NCI-H1436 (cell line): ENCODE data around the gene ZSWIM4.
A peak's percentile ranks its signal among the peaks of the same experiment; 100 is the strongest.

Source experiments
- DNase-seq: peaks from one replicate; lab custom pipeline; 2025; lab: John Stamatoyannopoulos, UW

The ZSWIM4 gene

GRCh38 chr19:13834244-13835069 is 39.2 kb downstream of the ZSWIM4 start:
- no peak for DNase-seq

- DNase-seq = no peak
These were observed 40.8 kb downstream of the ZSWIM4 start for GRCh38 chr19:13835791-13836723.

- DNase-seq = no peak
These were observed 43.3 kb downstream of the ZSWIM4 start for GRCh38 chr19:13838435-13839129.

GRCh38 chr19:13839130-13839937 is 44.1 kb downstream of the ZSWIM4 start:
- DNase-seq = no peak

GRCh38 chr19:13839938-13840304 is 44.7 kb downstream of the ZSWIM4 start:
- no peak for DNase-seq

GRCh38 chr19:13840305-13841085 is 45.3 kb downstream of the ZSWIM4 start:
- DNase-seq = no peak

GRCh38 chr19:13841086-13841961 is 46.1 kb downstream of the ZSWIM4 start:
- DNase-seq = no peak

GRCh38 chr19:13841962-13842290 is 46.7 kb downstream of the ZSWIM4 start:
- DNase-seq = no peak

GRCh38 chr19:13842291-13843103 is 47.3 kb downstream of the ZSWIM4 start:
- no peak for DNase-seq

- DNase-seq = no peak
These were observed 48.1 kb downstream of the ZSWIM4 start for GRCh38 chr19:13843104-13843921.

- no peak for DNase-seq
These were observed 48.9 kb downstream of the ZSWIM4 start for GRCh38 chr19:13844130-13844631.

GRCh38 chr19:13846557-13847406 is 51.5 kb downstream of the ZSWIM4 start:
- DNase-seq = peak; percentile 88

GRCh38 chr19:13847407-13848339 is 52.4 kb downstream of the ZSWIM4 start:
- DNase-seq = peak; percentile 76

- DNase-seq = no peak
These were observed 53.1 kb downstream of the ZSWIM4 start for GRCh38 chr19:13848340-13848677.

- DNase-seq = no peak
These were observed 53.8 kb downstream of the ZSWIM4 start for GRCh38 chr19:13848798-13849676.
